HG03521 (cell line): Measurements from ENCODE around the gene COMT.

Source experiments
- ATAC-seq: cut with Tn5 transposase; IDR thresholded peaks from one replicate; pipeline ENCODE4 v1.9.1; 2021; ENCODE audit warnings: mild to moderate bottlenecking, moderate library complexity; ENCODE audit not compliant: unreplicated experiment

The COMT gene

DNA sequence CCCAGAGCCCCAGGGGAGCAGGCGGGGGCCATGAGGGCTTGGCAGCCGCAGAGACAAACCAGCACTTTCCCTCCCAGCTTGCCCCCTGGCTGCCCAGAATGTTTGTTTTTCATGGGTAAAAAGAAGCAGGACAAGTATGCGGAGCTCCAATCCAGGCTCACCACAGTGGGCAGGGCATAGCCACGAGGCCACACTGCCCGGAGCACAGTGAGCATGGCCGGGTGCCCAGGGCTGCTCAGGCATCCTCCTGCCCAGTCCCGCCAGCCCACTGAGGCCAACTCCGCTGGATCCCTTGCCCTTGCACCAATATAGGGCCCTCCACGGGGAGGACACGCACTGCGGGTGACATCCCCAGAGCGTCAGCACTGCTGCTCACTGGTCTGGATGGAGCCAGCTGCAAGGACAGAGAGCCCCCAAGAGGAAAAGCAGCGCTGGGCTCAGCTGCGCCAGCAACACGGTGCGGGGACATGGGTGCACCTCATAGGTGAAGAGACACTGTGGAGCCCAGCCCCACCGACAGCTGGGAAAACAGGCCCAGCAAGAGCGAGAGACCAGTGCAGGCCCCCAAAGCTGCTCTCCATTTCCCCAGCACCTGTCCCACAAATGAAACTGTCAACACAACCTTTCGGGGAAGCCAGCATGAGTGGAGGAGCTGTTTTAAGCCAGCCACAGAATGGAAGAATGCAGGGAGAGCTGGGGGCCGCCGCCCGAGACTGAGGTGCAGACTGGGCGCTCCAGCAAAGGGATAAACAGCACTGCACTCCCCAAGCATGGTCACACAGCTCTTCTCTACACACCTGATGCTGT is 50.3 kb downstream of the COMT start:
- no peak for ATAC-seq

DNA sequence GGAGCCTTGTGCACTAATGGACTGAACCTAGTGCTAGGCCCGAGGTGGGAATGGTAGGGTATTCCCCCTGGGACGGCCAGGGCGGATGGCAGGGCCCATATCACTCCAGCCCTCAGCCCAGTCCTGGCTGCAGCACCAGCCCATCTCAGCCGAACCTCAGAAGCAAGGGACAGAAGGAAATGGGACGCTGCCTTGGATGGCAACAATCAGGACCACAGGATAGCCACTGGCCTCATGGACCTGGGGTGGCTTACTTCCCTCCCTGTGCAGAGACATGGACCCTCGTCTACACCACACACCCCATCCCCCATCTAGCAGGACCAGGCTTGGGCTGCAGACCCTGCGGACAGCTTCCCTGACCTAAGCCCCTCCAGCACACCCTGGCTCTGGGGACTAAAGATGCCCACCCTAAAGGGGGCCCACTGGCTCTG is 50.9 kb downstream of the COMT start:
- no peak for ATAC-seq

DNA sequence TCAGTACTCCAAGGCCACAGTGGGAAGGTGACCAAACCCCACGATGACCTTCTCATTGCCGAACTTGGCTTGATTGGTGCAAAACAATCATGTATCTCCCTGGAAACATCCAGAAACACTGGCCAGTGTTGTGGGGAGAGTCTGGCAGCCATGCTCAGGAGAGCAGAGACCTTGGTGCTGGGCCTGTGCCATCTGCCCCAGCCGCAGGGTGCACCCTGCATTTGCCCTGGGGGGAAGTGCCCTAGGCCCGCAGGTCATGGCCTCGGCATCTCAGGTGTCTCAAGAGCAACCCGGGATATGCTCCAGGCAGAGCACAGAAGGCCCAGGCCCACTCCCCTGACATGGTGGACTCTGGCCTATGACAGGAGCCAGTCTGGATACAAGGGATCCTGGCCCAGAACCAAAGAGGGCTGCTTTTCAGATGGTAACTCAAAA is 51.4 kb downstream of the COMT start:
- no peak for ATAC-seq

- no peak for ATAC-seq
Observed at GRCh38 chr22:19993926-19994325, 52.4 kb downstream of the COMT start.

DNA sequence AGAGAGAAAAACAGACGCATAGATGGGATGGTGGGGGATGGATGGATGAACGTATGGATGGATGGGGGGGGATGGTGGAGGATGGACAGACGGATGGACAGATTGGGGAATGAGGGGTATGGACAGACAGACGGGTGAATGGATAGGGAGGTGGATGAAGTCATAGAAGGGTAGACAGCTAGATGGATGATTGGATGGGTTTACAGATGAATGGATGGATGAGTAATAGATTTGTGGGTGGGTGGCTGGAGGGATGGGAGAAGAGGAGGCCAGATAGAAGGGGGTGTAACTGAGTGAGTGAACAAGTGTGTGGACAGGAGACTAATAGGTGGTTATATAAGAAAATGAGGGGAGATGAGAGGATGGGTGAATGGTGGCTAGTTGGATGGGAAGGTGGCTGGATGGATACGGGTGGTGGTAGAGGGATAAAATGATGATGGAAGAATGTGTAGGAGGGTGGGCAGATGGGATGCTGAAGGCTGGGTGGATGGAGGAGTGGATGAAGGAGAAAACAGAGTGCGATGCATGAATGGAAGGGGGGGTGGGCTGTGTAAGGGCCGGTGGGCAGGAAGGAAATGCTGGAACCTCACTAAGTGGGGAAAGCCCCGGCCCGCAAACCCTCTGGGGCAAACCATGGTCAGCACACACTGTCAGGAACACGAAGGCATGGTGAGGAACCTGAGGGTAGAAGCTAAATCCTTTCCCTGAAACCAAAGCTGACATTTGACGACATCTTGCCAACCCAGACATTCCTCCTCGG is 53.5 kb downstream of the COMT start:
- no peak for ATAC-seq

- ATAC-seq: no peak
Observed at GRCh38 chr22:19995611-19996339, 54.2 kb downstream of the COMT start.

DNA sequence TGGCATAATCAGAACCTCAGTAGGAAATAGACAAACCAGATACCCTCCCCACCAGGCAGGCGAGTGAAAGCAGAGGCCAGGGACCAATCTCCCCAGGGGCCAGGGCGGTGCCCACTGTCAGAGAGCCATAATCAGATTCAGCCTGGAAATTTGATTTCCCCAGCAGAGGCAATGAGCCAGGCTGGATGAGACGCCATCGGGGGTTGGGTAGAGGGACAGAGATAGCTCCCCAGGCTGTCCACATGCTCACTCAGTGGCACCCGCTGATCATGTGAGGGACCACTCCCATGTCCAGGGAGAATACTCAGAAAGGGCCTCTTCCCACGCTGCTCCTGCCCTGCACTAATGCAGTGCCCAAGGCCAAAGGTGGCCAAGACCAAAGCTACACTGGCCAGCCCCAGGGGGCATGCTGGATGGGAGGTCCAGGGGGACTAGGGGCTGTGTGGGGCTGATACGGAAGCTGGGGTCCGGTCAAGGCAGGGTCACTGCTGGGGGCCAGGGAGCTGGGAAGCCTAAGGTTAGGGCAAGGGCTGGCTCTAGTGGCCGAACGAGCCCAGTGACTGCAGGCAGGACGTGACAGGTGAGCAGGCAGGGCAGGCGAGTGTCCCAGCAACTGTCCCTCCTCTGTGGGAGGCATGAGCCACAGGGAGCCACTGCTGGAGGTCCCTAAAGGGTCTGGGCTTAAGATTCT is 55.3 kb downstream of the COMT start:
- no peak for ATAC-seq

DNA sequence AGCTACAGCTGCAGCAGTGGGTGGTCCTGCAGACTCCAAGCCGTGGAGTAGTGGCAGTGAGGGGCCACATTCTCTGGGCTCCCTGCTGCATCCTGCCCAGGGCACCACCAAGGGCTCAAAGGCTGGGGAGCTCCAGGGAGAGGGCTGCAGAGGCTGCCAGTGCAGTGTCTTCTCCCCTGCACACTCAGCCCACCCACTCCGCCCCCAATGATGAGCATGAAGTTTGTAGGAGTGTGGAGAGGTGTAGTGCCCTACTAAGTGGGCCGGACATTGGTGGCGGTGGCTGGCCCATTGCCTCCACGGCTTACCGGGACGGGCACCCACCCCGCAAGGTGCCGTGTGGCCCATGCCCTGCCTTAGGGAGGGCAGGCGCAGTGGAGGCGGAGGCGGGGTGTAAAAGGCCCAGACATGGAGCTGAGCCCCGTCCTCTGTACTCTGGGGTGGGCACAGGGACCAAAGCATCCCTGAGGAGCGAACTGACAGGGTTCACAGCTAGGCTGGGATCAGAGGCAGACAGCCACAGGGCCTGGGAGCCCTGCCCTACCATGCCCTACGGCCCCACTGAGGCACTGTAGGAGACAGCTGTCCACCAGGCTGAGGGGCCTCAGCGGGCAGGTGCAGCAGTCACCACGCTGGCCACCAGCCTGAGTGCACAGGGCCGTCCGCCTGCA is 56.1 kb downstream of the COMT start:
- ATAC-seq: no peak

DNA sequence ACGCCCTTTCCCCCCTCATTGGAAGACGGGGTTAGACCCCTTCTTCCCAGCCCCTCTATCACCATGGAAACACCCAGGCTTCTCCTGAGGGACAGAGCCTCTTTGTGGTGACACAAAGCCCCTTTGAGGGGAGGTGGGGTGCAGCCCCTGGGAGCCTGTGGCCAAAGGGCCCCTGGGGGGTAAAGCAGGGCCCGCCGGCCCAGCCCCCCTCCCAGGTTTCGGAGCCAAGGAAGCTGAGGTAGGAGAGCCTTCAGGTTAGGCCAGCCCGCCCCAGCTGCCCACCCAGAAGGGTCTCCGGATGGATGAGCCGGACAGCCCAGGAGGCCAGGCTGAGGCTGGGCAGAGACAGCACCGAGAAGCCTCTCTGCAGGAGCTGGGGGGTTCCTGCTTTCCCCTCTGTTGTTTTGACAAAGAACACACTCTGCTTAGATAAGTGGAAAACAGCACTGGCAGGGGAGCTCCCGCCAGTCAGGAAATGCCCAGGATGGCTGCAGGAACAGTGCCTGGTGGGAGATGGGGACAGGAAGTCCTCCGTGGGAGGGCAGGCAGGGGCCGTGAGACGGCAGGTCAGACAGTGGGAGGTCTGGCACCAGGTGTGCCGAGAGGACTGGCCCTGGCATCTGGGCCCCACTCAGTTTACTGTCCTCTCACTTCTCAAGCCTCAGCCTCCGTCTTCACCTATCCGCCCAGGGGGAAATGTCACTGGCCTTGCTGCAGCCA is 56.8 kb downstream of the COMT start:
- ATAC-seq: no peak

- ATAC-seq: no peak
Observed at GRCh38 chr22:19998991-19999820, 57.6 kb downstream of the COMT start.

GRCh38 chr22:20000246-20001081 is 58.9 kb downstream of the COMT start:
- no peak for ATAC-seq

DNA sequence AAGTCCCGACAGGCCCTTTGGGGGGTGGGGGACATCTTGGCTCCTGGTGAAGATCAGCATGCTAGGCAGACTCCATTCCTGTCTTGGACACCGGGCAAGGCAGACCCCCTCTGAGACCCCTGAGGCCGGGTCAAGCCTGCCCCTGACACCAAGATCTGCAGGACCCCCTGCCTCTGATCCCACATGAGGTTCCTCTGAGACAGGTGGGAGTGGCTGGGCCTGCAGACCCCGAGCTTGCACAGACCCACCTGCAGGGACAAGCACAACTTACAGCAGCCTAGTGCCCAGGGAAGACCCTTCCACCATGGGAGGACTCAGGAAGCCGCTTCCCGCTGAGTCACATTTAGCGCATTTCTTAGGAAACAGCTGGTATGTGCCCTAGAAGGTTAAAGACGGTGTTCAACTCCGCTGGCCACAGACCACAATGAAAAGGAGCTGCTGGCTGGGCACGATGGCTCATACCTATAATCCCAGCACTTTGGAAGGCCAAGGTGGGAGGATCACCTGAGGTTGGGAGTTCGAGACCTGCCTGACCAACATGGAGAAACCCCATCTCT is 59.6 kb downstream of the COMT start:
- no peak for ATAC-seq

DNA sequence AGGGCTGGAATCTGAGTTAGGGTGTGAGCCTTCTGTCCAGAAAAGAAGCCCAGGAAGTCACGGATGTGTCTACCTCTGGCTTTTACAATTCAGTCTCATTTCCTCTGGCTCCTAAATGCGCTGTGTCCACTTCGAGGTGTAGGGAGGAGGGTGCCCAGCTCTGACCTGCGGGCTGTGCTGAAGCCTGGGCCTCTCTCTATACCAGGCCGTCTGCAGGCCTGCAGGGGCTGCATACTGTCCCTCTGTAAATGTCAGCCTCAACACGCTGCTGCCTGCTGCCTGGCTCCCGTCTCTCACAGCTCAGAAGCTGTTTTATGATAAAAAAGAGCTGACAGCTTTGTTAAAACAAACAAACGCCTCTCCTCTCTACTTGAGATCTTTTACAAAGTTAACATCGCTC is 60.6 kb downstream of the COMT start:
- ATAC-seq: no peak

GRCh38 chr22:20002636-20003035 is 61.1 kb downstream of the COMT start:
- ATAC-seq: no peak

- no peak for ATAC-seq
Observed at GRCh38 chr22:20003304-20003703, 61.7 kb downstream of the COMT start.

DNA sequence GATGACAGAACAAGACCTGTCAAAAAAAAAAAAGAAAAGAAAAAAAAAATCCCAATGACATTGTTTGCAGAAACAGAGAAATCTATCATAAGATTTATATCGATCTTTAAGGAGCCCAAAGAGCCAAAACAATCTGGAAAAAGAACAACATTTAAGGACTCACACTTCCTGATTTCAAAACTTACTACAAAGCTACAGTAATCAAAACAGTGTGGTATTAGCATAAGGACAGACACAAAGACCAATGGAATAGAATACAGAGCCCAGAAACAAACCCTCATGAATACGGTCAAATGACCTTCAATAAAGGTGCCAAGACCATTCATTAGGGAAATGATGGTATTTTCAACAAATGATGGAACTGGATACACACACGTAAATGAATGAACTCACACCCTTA is 62.9 kb downstream of the COMT start:
- ATAC-seq: no peak

DNA sequence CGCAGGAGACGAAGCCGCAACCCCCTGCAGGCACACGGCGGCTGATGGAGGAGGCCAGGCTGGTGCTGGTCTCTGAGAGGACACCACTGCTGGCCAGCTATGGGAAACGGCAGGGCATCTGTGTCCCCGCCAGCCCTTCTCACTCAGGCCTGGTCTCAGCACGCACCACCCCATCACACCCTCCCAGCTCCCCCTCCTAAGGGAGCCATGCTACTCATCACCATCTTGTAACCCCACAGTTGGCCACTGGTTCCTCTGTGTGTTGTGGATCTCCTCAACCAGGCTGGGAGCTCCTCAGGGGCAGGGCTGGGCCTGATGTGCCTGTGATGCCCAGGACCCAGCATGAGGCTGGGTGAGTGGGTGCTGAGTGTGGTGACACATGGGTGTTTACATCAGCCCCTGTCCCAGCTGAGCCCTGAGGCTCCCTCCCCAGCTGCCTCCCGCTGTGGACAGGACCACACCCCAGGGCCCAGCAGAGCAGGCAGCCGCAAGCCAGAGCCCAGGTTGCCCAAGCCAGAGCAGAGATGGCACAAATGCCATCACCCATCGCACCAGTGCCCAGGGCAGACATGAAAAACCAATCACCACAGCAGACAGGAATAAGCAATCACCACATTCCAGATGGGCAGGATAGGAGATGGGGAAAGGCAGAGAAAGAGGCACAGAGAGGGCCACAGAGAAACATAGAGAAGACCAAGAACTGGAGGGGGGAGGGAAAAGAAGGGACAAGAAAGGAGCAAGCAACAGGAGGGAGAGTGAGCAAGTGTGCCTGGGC is 66.8 kb downstream of the COMT start:
- ATAC-seq: no peak
